Type B pancreatic cell (in vitro differentiated cells): ENCODE measurements around the gene LRRC58. TPM values are rescaled to one million over a fixed set of nuclear protein-coding genes. Genes with fewer than 3 reads are reported as not detected.

Experiments used
- DNase-seq: peaks from one replicate; pipeline ENCODE4 v3.0.0; 2021; ENCODE audit warnings: mixed read lengths; ENCODE audit not compliant: unreplicated experiment; ENCODE audit errors: extremely low spot score
- H3K27ac Mint-ChIP-seq: 2 replicates; pipeline ENCODE4 v1.8.0; 2021; ENCODE audit warnings: mild to moderate bottlenecking, mixed read lengths
- H3K27me3 Mint-ChIP-seq: 2 replicates; pipeline ENCODE4 v1.8.0; 2021; ENCODE audit warnings: mixed read lengths
- H3K36me3 Mint-ChIP-seq: 2 replicates; pipeline ENCODE4 v1.8.0; 2021; ENCODE audit warnings: mixed read lengths
- H3K4me1 Mint-ChIP-seq: one replicate; pipeline ENCODE4 v1.8.0; 2021; ENCODE audit warnings: mixed read lengths; ENCODE audit not compliant: unreplicated experiment
- H3K4me3 Mint-ChIP-seq: 2 replicates; pipeline ENCODE4 v1.8.0; 2021; ENCODE audit warnings: mild to moderate bottlenecking, mixed read lengths
- H3K9me3 Mint-ChIP-seq: 2 replicates; pipeline ENCODE4 v1.8.0; 2021; ENCODE audit warnings: mixed read lengths
- total RNA-seq: library from RNA; stranded (reverse); gene quantifications from 2 replicates; pipeline ENCODE4 v1.2.1, GENCODE V29; 2021; ENCODE audit warnings: low replicate concordance
- TF ChIP-seq, protein P1 (sequence below): fragments of 200-600 bp; sonication (generic); conservative IDR thresholded peaks from 2 replicates; pipeline ENCODE4 v1.5.0; 2021; ENCODE audit warnings: antibody characterized with exemption, mild to moderate bottlenecking

The LRRC58 gene
- total RNA-seq, 1 donor from 2014 or later = 19.9 TPM

DNA sequence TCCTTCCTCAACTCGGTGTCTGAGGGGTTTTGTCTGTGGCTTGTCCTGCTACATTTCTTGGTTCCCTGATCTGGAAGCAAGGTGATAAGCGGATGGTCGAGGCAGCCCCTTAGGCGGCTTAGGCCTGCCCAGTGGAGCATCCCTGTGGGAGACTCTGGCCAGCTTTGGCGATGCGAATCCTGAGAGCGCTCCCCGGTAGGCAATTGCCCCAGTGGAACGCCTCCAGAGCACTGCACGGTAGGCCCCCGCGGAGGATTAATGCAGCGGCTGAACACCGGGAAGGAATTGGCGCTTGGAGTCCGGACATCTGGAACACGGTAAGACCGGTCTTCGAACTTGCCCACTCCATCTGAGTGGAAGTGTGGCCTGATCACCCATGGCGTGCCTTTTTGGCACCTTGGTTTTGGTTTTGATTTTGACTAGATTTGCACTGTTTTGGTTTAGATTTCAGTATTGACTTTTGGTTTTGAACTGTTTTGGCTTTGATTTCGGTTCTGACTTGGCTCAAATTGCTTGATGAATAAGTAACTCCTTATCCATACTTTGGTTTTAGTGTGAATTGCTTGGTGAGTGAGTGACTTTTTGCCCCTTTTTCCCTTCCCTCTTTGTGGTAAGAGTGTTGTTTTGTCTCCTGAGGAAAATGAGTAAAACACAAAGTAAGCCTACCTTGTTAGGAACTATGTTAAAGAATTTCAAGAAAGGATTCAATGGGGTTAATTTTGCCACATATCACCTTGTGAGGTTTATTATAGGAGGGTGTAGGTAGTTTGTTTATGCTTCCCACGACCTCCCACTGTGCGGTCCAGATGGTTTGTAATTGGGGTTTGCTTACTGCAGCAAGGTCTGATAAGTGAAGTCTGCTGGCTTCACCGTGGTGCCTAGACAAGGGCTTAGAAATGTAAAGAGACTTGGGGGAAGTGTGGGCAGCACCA, 37.0 kb downstream of the LRRC58 start:
- TF ChIP-seq, protein P1, sequence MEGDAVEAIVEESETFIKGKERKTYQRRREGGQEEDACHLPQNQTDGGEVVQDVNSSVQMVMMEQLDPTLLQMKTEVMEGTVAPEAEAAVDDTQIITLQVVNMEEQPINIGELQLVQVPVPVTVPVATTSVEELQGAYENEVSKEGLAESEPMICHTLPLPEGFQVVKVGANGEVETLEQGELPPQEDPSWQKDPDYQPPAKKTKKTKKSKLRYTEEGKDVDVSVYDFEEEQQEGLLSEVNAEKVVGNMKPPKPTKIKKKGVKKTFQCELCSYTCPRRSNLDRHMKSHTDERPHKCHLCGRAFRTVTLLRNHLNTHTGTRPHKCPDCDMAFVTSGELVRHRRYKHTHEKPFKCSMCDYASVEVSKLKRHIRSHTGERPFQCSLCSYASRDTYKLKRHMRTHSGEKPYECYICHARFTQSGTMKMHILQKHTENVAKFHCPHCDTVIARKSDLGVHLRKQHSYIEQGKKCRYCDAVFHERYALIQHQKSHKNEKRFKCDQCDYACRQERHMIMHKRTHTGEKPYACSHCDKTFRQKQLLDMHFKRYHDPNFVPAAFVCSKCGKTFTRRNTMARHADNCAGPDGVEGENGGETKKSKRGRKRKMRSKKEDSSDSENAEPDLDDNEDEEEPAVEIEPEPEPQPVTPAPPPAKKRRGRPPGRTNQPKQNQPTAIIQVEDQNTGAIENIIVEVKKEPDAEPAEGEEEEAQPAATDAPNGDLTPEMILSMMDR = no peak
- Mint-ChIP-seq H3K9me3 (peaks cover 18% of the 10 kb centered on the region), H3K27me3 (no peaks in the 10 kb centered on the region), H3K4me3 (no peak overlapping the region), H3K36me3 (peaks cover 9% of the 10 kb centered on the region), H3K4me1 (no peaks in the 10 kb centered on the region), H3K27ac (no peak overlapping the region)
- no peak for DNase-seq

DNA sequence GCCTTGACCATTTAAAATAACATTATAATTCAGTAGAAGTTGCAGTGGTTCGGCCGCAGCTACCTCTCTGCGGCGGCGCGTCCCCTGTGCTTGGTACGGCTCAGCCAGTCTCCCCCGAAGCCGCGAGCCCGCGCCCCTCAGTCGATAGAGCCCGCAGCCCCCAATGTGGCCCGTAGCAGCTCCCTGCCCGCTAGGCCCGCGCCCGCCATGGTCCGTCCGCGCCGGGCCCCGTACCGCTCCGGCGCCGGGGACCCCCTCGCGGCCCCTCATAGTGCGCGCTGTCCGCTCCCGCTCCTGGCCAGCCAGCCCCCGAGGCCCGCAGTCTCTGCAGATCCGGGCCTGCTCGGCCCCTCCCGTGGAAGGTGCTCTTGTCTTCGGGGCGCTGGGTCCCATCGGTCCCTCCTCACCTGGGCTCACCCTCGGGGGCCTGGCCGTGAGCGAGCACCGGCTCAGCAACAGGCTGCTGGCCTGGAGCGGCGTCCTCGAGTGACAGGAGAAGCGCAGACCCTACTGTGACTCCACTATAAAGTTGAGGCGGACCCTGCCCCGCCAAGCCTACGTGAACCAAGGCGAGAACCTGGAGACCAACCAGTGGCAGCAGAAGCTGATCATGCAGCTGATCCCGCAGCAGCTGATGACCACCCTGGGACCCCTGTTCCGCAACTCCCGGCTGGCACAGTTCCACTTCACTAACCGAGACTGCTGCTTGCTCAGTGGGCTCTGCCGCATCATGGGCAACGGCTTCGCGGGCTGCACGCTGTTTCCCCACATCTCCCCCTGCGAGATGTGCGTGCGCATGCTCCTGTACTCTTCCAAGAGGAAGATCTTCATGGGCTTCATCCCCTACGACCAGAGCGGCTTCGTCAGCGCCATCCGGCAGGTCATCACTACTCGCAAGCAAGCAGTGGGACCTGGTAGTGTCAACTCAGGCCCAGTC, 42.4 kb downstream of the LRRC58 start:
- Mint-ChIP-seq H3K9me3 (no peaks in the 10 kb centered on the region), H3K4me1 (peaks cover 4% of the 10 kb centered on the region), H3K27ac (no peak overlapping the region), H3K36me3 (no peaks in the 10 kb centered on the region), H3K27me3 (no peaks in the 10 kb centered on the region), H3K4me3 (no peak overlapping the region)
- TF ChIP-seq, protein P1 = no peak
- DNase-seq = no peak

- no peak overlapping the region for H3K27ac Mint-ChIP-seq
- peaks cover 4% of the 10 kb centered on the region for H3K4me1 Mint-ChIP-seq
- H3K9me3 Mint-ChIP-seq = no peaks in the 10 kb centered on the region
- H3K36me3 Mint-ChIP-seq = no peaks in the 10 kb centered on the region
- DNase-seq = no peak
- H3K27me3 Mint-ChIP-seq = no peaks in the 10 kb centered on the region
- no peak overlapping the region for H3K4me3 Mint-ChIP-seq
- TF ChIP-seq, protein P1 = no peak
These were observed 44.5 kb downstream of the LRRC58 start for GRCh38 chr3:120304616-120305015.

GRCh38 chr3:120302361-120302760, 46.8 kb downstream of the LRRC58 start:
- TF ChIP-seq, protein P1 = no peak
- no peak for DNase-seq
- Mint-ChIP-seq H3K36me3 (no peaks in the 10 kb centered on the region), H3K9me3 (no peaks in the 10 kb centered on the region), H3K4me3 (no peak overlapping the region), H3K27me3 (no peaks in the 10 kb centered on the region), H3K4me1 (peaks cover 4% of the 10 kb centered on the region), H3K27ac (no peak overlapping the region)

GRCh38 chr3:120300971-120301370, 48.2 kb downstream of the LRRC58 start:
- H3K9me3 Mint-ChIP-seq = no peaks in the 10 kb centered on the region
- peaks cover 4% of the 10 kb centered on the region for H3K4me1 Mint-ChIP-seq
- no peaks in the 10 kb centered on the region for H3K36me3 Mint-ChIP-seq
- no peak for DNase-seq
- H3K4me3 Mint-ChIP-seq = no peak overlapping the region
- H3K27ac Mint-ChIP-seq = no peak overlapping the region
- TF ChIP-seq, protein P1 = no peak
- H3K27me3 Mint-ChIP-seq = peaks cover 6% of the 10 kb centered on the region
